ENCODE results near the gene TLR9.
"Not testable (repeated sequence)": the region's sequence is repeated elsewhere in the genome, so short reads cannot be mapped to it uniquely, and the experiment has no call there.

TLR9 gene

GRCh38 chr3:52185311-52185710 is 40.1 kb downstream of the TLR9 start:
- no peak for DNase-seq
- Histone ChIP-seq H3K4me1 (ENCODE audit: control insufficient read depth, insufficient read depth, low read length, poor library complexity, severe bottlenecking) (peaks cover 6% of the 10 kb centered on the region), H3K4me3 (ENCODE audit: insufficient read depth, low read depth, low read length, poor library complexity, severe bottlenecking) (no peak overlapping the region), H3K27me3 (replicated peaks; ENCODE audit: control insufficient read depth, insufficient read depth, low read length, poor library complexity, severe bottlenecking) (no peaks in the 10 kb centered on the region), H3K9me3 (ENCODE audit: control insufficient read depth, low read length) (no peaks in the 10 kb centered on the region), H3K27ac (ENCODE audit: insufficient read depth, low read length, poor library complexity, severe bottlenecking) (no peak overlapping the region), H3K36me3 (ENCODE audit: control insufficient read depth, insufficient read depth, low read length) (no peaks in the 10 kb centered on the region)

DNA sequence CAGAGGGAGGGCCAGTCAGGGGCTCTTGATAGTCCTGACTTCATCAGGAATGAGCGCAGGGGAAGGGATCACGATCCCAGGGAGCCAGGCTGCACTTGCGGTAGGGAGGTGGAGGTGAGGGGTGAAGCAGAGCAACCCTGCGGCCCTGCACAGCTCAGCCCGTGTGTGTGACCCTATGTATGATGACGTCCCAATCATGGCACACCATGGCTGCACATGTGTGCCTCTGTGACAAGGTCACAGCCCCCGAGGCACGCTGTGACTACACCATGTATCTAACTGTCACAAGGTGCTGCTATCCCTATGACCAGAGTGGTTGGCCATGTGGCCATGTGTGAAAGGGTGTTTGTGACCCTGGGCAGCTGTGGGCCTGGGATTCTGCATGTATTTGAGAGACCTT is 40.8 kb downstream of the TLR9 start:
- peaks cover 6% of the 10 kb centered on the region for H3K4me1 ChIP-seq (ENCODE audit: control insufficient read depth, insufficient read depth, low read length, poor library complexity, severe bottlenecking)
- DNase-seq, result no peak
- H3K27me3 ChIP-seq (replicated peaks; ENCODE audit: control insufficient read depth, insufficient read depth, low read length, poor library complexity, severe bottlenecking), result no peaks in the 10 kb centered on the region
- no peak overlapping the region for H3K4me3 ChIP-seq (ENCODE audit: insufficient read depth, low read depth, low read length, poor library complexity, severe bottlenecking)
- no peaks in the 10 kb centered on the region for H3K9me3 ChIP-seq (ENCODE audit: control insufficient read depth, low read length)
- no peak overlapping the region for H3K27ac ChIP-seq (ENCODE audit: insufficient read depth, low read length, poor library complexity, severe bottlenecking)
- H3K36me3 ChIP-seq (ENCODE audit: control insufficient read depth, insufficient read depth, low read length), result no peaks in the 10 kb centered on the region

- Histone ChIP-seq H3K4me3 (ENCODE audit: insufficient read depth, low read depth, low read length, poor library complexity, severe bottlenecking) (no peak overlapping the region), H3K4me1 (ENCODE audit: control insufficient read depth, insufficient read depth, low read length, poor library complexity, severe bottlenecking) (peaks cover 6% of the 10 kb centered on the region), H3K36me3 (ENCODE audit: control insufficient read depth, insufficient read depth, low read length) (no peaks in the 10 kb centered on the region), H3K9me3 (ENCODE audit: control insufficient read depth, low read length) (no peaks in the 10 kb centered on the region), H3K27ac (ENCODE audit: insufficient read depth, low read length, poor library complexity, severe bottlenecking) (no peak overlapping the region), H3K27me3 (replicated peaks; ENCODE audit: control insufficient read depth, insufficient read depth, low read length, poor library complexity, severe bottlenecking) (no peaks in the 10 kb centered on the region)
- no peak for DNase-seq
These were observed 41.5 kb downstream of the TLR9 start for GRCh38 chr3:52183786-52184445.

- Histone ChIP-seq H3K27me3 (replicated peaks; ENCODE audit: control insufficient read depth, insufficient read depth, low read length, poor library complexity, severe bottlenecking) (no peaks in the 10 kb centered on the region), H3K4me1 (ENCODE audit: control insufficient read depth, insufficient read depth, low read length, poor library complexity, severe bottlenecking) (peaks cover 6% of the 10 kb centered on the region), H3K4me3 (ENCODE audit: insufficient read depth, low read depth, low read length, poor library complexity, severe bottlenecking) (no peak overlapping the region), H3K9me3 (ENCODE audit: control insufficient read depth, low read length) (no peaks in the 10 kb centered on the region), H3K27ac (ENCODE audit: insufficient read depth, low read length, poor library complexity, severe bottlenecking) (no peak overlapping the region), H3K36me3 (ENCODE audit: control insufficient read depth, insufficient read depth, low read length) (no peaks in the 10 kb centered on the region)
- DNase-seq, result no peak
These were observed 42.8 kb downstream of the TLR9 start for GRCh38 chr3:52182691-52183090.

DNA sequence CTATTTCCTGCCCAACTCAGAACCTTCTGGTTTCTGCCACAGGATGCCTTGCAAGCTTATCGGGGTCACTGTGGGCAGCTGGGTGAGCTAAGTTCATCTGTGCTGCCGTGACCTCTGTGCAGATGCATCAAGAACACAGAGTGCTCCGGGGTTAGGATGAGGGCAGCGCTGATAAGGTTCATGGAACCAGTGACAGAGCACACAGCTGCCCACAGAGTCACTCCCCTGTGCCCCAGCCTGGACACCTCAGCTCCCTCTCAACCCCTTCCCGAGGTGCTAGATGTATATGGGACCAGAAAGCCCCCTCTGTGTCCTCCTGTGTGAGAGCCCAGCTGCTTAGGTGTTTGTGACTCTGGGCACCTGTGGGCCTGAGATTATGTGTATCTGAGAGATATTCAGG is 43.2 kb downstream of the TLR9 start:
- Histone ChIP-seq H3K4me3 (ENCODE audit: insufficient read depth, low read depth, low read length, poor library complexity, severe bottlenecking) (no peak overlapping the region), H3K36me3 (ENCODE audit: control insufficient read depth, insufficient read depth, low read length) (no peaks in the 10 kb centered on the region), H3K4me1 (ENCODE audit: control insufficient read depth, insufficient read depth, low read length, poor library complexity, severe bottlenecking) (peaks cover 6% of the 10 kb centered on the region), H3K27ac (ENCODE audit: insufficient read depth, low read length, poor library complexity, severe bottlenecking) (no peak overlapping the region), H3K27me3 (replicated peaks; ENCODE audit: control insufficient read depth, insufficient read depth, low read length, poor library complexity, severe bottlenecking) (no peaks in the 10 kb centered on the region), H3K9me3 (ENCODE audit: control insufficient read depth, low read length) (no peaks in the 10 kb centered on the region)
- no peak for DNase-seq

- H3K9me3 ChIP-seq (ENCODE audit: control insufficient read depth, low read length), result no peaks in the 10 kb centered on the region
- H3K27ac ChIP-seq (ENCODE audit: insufficient read depth, low read length, poor library complexity, severe bottlenecking), result no peak overlapping the region
- peaks cover 6% of the 10 kb centered on the region for H3K4me1 ChIP-seq (ENCODE audit: control insufficient read depth, insufficient read depth, low read length, poor library complexity, severe bottlenecking)
- no peak for DNase-seq
- H3K4me3 ChIP-seq (ENCODE audit: insufficient read depth, low read depth, low read length, poor library complexity, severe bottlenecking), result no peak overlapping the region
- no peaks in the 10 kb centered on the region for H3K36me3 ChIP-seq (ENCODE audit: control insufficient read depth, insufficient read depth, low read length)
- H3K27me3 ChIP-seq (replicated peaks; ENCODE audit: control insufficient read depth, insufficient read depth, low read length, poor library complexity, severe bottlenecking), result no peaks in the 10 kb centered on the region
These were observed 43.9 kb downstream of the TLR9 start for GRCh38 chr3:52181543-52181942.

GRCh38 chr3:52178537-52178936 is 46.9 kb downstream of the TLR9 start:
- no peak overlapping the region for H3K27ac ChIP-seq (ENCODE audit: insufficient read depth, low read length, poor library complexity, severe bottlenecking)
- no peaks in the 10 kb centered on the region for H3K36me3 ChIP-seq (ENCODE audit: control insufficient read depth, insufficient read depth, low read length)
- peaks cover 6% of the 10 kb centered on the region for H3K4me1 ChIP-seq (ENCODE audit: control insufficient read depth, insufficient read depth, low read length, poor library complexity, severe bottlenecking)
- H3K4me3 ChIP-seq (ENCODE audit: insufficient read depth, low read depth, low read length, poor library complexity, severe bottlenecking), result no peak overlapping the region
- H3K9me3 ChIP-seq (ENCODE audit: control insufficient read depth, low read length), result no peaks in the 10 kb centered on the region
- H3K27me3 ChIP-seq (replicated peaks; ENCODE audit: control insufficient read depth, insufficient read depth, low read length, poor library complexity, severe bottlenecking), result no peaks in the 10 kb centered on the region
- DNase-seq, result no peak

DNA sequence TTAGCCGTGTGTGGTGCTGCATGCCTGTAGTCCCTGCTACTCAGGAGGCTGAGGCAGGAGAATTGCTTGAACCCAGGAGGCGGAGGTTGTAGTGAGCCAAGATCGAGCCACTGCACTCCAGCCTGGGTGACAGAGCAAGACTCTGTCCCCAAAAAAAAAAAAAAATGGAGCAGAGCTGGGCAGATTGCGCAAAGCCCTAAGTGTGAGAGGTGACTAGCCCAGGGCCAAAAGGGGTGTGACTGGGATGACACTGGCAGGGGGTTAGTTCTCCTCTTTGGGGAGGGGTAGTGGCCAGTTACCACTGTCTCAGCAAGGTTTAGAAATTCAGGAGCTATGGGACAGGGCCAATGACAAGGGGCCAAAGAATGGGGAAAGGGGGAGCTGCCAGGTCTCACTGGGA is 47.3 kb downstream of the TLR9 start:
- not testable (repeated sequence) for H3K9me3 ChIP-seq (ENCODE audit: control insufficient read depth, low read length); H3K4me1 ChIP-seq (ENCODE audit: control insufficient read depth, insufficient read depth, low read length, poor library complexity, severe bottlenecking); H3K4me3 ChIP-seq (ENCODE audit: insufficient read depth, low read depth, low read length, poor library complexity, severe bottlenecking); H3K36me3 ChIP-seq (ENCODE audit: control insufficient read depth, insufficient read depth, low read length); H3K27me3 ChIP-seq (replicated peaks; ENCODE audit: control insufficient read depth, insufficient read depth, low read length, poor library complexity, severe bottlenecking); DNase-seq; H3K27ac ChIP-seq (ENCODE audit: insufficient read depth, low read length, poor library complexity, severe bottlenecking)

GRCh38 chr3:52177701-52178042 is 47.8 kb downstream of the TLR9 start:
- no peak for DNase-seq
- Histone ChIP-seq H3K4me3 (ENCODE audit: insufficient read depth, low read depth, low read length, poor library complexity, severe bottlenecking) (no peak overlapping the region), H3K27me3 (replicated peaks; ENCODE audit: control insufficient read depth, insufficient read depth, low read length, poor library complexity, severe bottlenecking) (no peaks in the 10 kb centered on the region)

DNA sequence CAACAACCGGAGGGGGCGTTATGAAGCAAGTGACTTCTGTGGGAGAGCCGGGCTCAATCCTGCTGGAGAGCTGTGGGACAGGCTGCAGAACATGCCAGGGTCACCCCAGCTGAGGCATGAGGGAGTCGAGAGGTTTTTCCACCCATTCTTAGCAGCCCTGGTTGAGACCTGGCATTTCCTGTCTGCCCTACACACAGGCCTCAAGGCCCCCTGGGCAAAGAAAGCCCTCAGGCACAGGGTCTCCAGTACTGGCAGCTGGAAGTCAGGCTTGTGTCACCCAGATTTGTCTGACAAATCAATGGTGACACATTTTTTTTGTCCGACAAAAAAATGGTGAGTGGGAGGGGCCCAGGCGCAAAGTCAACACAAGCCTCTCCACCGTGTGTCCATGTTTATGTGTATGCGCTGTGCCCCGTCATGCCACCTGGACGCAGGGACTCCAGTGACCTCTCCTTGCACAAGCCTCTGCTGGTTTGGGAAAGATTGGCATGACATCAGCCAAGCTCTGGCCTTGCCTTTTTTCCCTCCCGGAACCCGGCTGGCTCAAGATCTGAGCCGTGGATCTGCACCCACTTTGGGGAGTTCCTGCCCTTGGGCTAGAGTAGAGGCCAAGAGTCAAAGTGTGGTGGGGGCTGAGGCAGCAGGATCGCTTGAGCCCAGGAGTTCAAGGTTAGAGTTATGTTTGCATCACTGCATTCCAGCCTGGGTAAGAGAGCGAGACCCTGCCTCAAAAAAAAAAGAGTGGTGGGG is 48.3 kb downstream of the TLR9 start:
- H3K9me3 ChIP-seq (ENCODE audit: control insufficient read depth, low read length), result no peaks in the 10 kb centered on the region
- no peak for DNase-seq
- H3K27ac ChIP-seq (ENCODE audit: insufficient read depth, low read length, poor library complexity, severe bottlenecking), result no peak overlapping the region
- H3K4me1 ChIP-seq (ENCODE audit: control insufficient read depth, insufficient read depth, low read length, poor library complexity, severe bottlenecking), result peaks cover 2% of the 10 kb centered on the region
- H3K4me3 ChIP-seq (ENCODE audit: insufficient read depth, low read depth, low read length, poor library complexity, severe bottlenecking), result no peak overlapping the region
- no peaks in the 10 kb centered on the region for H3K27me3 ChIP-seq (replicated peaks; ENCODE audit: control insufficient read depth, insufficient read depth, low read length, poor library complexity, severe bottlenecking)
- H3K36me3 ChIP-seq (ENCODE audit: control insufficient read depth, insufficient read depth, low read length), result no peaks in the 10 kb centered on the region

More at GRCh38 chr3:52177701-52178042, 47.8 kb downstream of the TLR9 start:
- no peaks in the 10 kb centered on the region for H3K9me3 ChIP-seq (ENCODE audit: control insufficient read depth, low read length)
- peaks cover 6% of the 10 kb centered on the region for H3K4me1 ChIP-seq (ENCODE audit: control insufficient read depth, insufficient read depth, low read length, poor library complexity, severe bottlenecking)
- no peak overlapping the region for H3K27ac ChIP-seq (ENCODE audit: insufficient read depth, low read length, poor library complexity, severe bottlenecking)
- H3K36me3 ChIP-seq (ENCODE audit: control insufficient read depth, insufficient read depth, low read length), result no peaks in the 10 kb centered on the region

All from effector memory CD4-positive, alpha-beta T cell (primary cell).